Nephron (organoid): ENCODE measurements around the gene FBLN2.

Source experiments
- H3K27ac Mint-ChIP-seq, 3 experiments: 2 replicates each; pipeline ENCODE4 v1.8.0; 2020; ENCODE audit warnings: mixed read lengths in 3 of 3, mild to moderate bottlenecking in 2 of 3, moderate library complexity in 1 of 3
- H3K27me3 Mint-ChIP-seq: 2 replicates; pipeline ENCODE4 v1.8.0; 2021; ENCODE audit warnings: low read depth, mild to moderate bottlenecking, moderate library complexity, mixed read lengths
- H3K36me3 Mint-ChIP-seq: 2 replicates; pipeline ENCODE4 v1.8.0; 2020; ENCODE audit warnings: low read depth, mixed read lengths
- H3K4me1 Mint-ChIP-seq: 2 replicates; pipeline ENCODE4 v1.8.0; 2020; ENCODE audit warnings: mixed read lengths
- H3K4me3 Mint-ChIP-seq, 3 experiments: 2 replicates each; pipeline ENCODE4 v1.8.0; 2020; ENCODE audit warnings: mild to moderate bottlenecking in 3 of 3, mixed read lengths in 3 of 3, moderate library complexity in 2 of 3
- H3K9me3 Mint-ChIP-seq: 2 replicates; pipeline ENCODE4 v1.8.0; 2020; ENCODE audit warnings: mixed read lengths
- CTCF ChIP-seq, 3 experiments: fragments of 200-600 bp; sonication (generic); IDR thresholded peaks; one replicate each; pipeline ENCODE4 v1.5.0; 2021; ENCODE audit warnings: antibody characterized with exemption in 3 of 3; ENCODE audit not compliant: unreplicated experiment in 3 of 3

FBLN2 gene

DNA sequence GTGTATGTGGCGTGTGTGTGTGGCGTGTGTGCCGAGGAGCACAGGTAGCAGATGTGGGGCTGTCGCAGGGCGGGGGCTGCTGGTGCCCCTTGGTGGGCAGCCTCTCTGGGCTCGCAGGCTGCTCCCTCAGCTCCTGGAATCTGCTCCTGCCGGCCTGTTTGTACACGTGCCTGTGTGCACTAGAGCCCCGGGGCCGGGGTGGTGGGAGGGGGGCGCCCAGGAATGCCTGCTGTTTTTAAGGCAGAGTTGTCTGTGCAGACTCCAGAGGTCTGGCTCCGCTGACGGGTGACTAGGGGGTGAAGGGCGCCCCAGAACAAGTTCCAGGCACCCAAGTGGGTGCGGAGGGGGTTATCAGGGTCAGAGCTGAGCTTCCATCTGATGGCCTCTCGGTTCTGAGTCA is 112.2 kb downstream of the FBLN2 start:
- Mint-ChIP-seq H3K27ac (no peak overlapping the region), H3K27me3 (peaks cover 61% of the 10 kb centered on the region), H3K36me3 (no peaks in the 10 kb centered on the region), H3K4me1 (no peaks in the 10 kb centered on the region), H3K4me3 (no peak overlapping the region), H3K9me3 (no peaks in the 10 kb centered on the region)
- no peak for TF ChIP-seq CTCF (IDR thresholded peaks at IDR 0.05; ENCODE audit: unreplicated experiment in 3 of 3)

GRCh38 chr3:13662238-13662847 is 113.4 kb downstream of the FBLN2 start:
- Mint-ChIP-seq H3K4me3 (no peak overlapping the region), H3K27me3 (peaks cover 60% of the 10 kb centered on the region), H3K36me3 (no peaks in the 10 kb centered on the region), H3K4me1 (no peaks in the 10 kb centered on the region), H3K27ac (no peak overlapping the region), H3K9me3 (no peaks in the 10 kb centered on the region)
- no peak for TF ChIP-seq CTCF (IDR thresholded peaks at IDR 0.05; ENCODE audit: unreplicated experiment in 3 of 3)

DNA sequence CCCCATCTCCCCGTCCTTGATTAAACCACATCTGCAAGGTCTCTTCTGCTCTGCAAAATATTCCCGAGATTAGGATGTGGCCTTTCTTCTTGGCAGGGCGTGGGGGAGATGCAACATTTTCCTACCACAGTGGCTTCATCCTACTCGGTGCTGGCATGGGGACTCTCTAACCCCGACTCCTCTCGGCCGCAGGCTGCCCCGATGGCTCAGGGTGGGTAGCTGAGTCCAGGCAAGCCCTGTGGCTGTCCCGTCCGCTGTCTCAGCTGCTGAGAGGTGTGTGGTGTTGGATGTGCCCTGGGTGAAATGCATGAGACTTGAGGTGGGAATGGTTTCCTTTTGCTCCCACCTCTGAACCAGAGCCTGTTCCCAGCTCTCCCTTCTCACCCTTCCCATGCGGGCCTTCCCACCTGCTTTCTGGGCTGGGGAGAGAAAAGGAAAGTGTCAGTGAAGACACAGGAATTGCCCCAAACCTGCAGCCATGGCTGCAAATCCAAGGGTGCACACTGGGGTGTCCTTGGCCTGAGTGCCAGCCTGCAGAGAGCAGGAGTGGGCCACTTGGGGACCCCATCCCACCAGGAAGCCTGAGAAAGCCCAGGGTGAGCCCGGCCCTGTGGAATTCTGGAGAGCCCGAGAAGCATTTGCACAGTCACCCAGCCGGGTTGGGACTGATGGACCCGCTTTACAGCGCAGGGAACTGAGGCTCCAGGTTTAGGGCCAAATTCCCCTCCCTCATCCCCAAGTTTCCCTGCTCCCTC is 115.0 kb downstream of the FBLN2 start:
- H3K9me3 Mint-ChIP-seq: no peaks in the 10 kb centered on the region
- no peak overlapping the region for H3K4me3 Mint-ChIP-seq
- H3K27ac Mint-ChIP-seq: no peak overlapping the region
- no peaks in the 10 kb centered on the region for H3K36me3 Mint-ChIP-seq
- H3K27me3 Mint-ChIP-seq: peaks cover 53% of the 10 kb centered on the region
- no peak for TF ChIP-seq CTCF (IDR thresholded peaks at IDR 0.05; ENCODE audit: unreplicated experiment in 3 of 3)
- H3K4me1 Mint-ChIP-seq: no peaks in the 10 kb centered on the region

DNA sequence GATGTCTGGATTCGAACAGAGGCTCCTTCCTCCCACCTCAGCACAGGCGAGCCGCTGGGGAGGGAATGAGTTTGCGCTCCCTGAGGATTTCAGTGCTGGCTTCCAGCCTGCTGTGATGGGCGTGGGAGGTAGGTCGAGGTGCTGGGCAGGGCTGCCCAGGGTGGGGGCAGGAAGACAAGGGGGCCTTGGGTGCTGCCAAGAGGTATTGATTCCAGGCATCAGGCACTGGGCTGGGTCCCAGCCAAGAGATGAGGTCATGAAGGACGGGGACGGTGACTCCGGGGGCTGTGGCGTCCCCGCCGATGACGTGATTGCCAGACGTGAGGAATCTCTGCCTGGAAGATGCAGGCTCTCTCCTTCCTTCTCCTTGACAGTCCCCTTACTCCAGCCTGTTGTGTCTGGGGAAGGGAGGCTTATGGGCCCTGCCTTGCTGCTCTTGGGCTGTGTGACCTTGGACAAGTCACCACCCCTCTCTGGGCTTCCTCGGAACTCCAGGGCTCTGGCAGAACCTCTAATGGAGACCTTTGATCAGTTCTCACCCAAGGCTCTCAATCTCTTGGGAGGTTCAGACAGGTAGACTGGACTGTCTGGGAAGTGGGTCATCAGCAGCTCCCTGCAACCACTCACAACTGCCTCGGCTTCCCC is 116.8 kb downstream of the FBLN2 start:
- H3K4me3 Mint-ChIP-seq: no peak overlapping the region
- H3K36me3 Mint-ChIP-seq: no peaks in the 10 kb centered on the region
- TF ChIP-seq CTCF (IDR thresholded peaks at IDR 0.05; ENCODE audit: unreplicated experiment in 3 of 3): no peak
- H3K9me3 Mint-ChIP-seq: no peaks in the 10 kb centered on the region
- H3K27me3 Mint-ChIP-seq: peaks cover 50% of the 10 kb centered on the region
- H3K4me1 Mint-ChIP-seq: no peaks in the 10 kb centered on the region
- no peak overlapping the region for H3K27ac Mint-ChIP-seq

DNA sequence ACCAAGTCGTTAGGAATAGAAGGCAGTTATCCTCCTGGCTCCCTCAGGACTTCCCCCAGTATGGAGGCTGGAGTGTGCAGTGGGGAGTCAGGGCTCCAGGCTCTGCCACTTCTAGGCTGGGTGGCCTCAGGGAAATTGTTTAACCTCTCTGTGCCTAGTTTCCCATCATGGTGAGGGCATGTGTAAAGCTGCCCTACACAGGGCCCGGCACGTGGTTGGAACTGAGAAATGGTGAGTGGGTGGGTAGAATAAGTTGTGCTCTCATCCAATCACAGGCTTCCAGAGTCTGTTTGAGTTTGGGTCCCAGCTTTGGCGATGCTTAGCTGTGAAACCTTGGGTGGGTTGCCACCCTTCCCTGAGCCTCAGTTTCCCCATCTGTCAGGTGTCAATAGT is 117.3 kb downstream of the FBLN2 start:
- Mint-ChIP-seq H3K27me3 (peaks cover 45% of the 10 kb centered on the region), H3K4me1 (no peaks in the 10 kb centered on the region), H3K36me3 (no peaks in the 10 kb centered on the region), H3K4me3 (no peak overlapping the region), H3K9me3 (no peaks in the 10 kb centered on the region), H3K27ac (no peak overlapping the region)
- TF ChIP-seq CTCF (IDR thresholded peaks at IDR 0.05; ENCODE audit: unreplicated experiment in 3 of 3): no peak
